ENCODE measurements around the gene CCHCR1. TPM values are rescaled to one million over a fixed set of nuclear protein-coding genes. Genes with fewer than 3 reads are reported as not detected.

The CCHCR1 gene
- polyA plus RNA-seq, 6 donors from 2014 or later = 2.6 to 6.1 (median 4.5) TPM

DNA sequence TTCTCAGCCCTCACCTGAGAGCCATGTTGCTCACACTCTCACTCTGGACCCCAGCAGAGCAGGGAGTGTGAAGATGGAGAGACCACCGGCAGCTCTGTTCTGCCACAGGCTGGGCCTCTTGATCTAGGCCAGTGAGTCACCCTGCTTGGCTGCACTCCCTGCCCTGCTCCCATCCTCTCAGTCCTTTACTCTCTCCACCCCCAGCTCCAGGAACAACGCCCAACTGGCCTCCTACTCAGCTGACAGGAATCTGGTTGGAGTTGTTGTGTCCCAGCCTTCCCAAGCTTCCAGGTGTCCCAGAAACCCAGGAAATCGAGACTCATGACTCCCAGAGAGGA, 43.1 kb downstream of the CCHCR1 start, which contains the start of gene PSORS1C1:
PSORS1C1 (plus strand) TSS at position 260 of the 338 bp plus-strand sequence. CDS start 14,833 bp downstream, outside the sequence.
- Mint-ChIP-seq H3K27me3 (peaks cover 21 to 76% (median 66%) of the 10 kb centered on the region in 3 donors), H3K9me3 (peaks cover 0 to 2% (median 0%) of the 10 kb centered on the region in 7 donors), H3K27ac (peak within 1 kb of the TSS in 4 of 6 donors; percentile 6 to 78 (median 20)), H3K4me1 (peaks cover 10 to 21% (median 12%) of the 10 kb centered on the region in 3 donors), H3K36me3 (no peaks in the 10 kb centered on the region), H3K4me3 (peak within 1 kb of the TSS in 2 of 8 donors; percentile 3 to 7)
- no peak for ATAC-seq (ENCODE audit: low read depth in 2 of 2)
- no peak for DNase-seq

DNA sequence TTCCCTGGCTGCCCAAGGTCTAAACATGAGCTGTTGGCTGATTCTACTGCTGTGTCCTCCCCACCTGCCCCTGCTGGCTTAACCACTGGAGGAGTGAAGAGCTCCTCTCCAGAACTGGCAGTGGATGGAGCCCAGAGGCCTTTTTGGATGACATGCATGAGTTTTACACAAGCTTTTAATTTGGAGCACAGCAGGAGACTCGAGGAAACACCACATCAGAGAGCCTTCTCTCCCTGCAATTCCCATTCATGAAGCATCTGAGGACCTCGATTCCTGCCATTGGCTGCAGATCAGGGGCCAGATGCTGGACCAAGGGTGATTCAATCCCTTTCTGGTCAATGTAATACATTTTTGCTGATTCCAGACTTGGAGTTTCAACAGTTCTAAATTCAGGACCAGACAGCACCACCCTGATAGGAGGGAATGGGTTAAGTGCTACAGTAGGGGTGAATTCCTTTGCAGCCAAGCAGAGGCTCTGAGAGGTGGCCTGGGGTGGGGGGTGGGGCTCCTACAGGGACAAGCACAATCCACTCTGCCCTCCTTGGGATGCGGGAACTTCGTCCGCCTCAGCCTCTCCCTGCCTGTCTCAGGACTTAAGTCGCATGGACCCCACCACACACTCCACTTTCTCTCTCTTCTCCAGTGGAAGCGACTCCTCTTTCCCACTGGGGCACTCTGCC, 43.6 kb downstream of the CCHCR1 start:
- H3K4me1 Mint-ChIP-seq = peaks cover 10 to 22% (median 12%) of the 10 kb centered on the region in 3 donors
- peaks cover 21 to 75% (median 65%) of the 10 kb centered on the region in 3 donors for H3K27me3 Mint-ChIP-seq
- H3K9me3 Mint-ChIP-seq = peaks cover 0 to 2% (median 0%) of the 10 kb centered on the region in 7 donors
- DNase-seq (no peak), ATAC-seq (ENCODE audit: low read depth in 2 of 2) (no peak)
- H3K4me3 Mint-ChIP-seq = no peak overlapping the region
- H3K27ac Mint-ChIP-seq = no peak overlapping the region
- H3K36me3 Mint-ChIP-seq = no peaks in the 10 kb centered on the region

DNA sequence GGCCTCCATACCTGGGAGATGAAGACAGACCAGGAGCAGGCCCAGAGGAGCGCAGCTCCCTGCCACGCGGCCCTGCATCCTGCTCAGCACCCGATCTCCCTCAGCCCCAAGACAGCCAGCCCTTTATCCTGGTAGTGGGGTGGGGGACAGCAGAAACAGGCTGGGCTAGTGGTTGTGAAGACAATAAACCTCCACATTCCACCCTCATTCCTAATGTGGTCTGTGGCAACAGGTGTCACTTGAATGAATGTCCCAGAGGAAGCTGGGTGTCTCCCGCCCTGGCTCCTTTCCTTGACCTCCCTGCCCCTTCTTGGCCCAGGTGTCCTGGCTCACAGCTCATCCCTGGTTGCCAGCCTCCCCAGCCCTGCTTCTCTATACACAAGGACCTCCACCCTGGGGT, 45.1 kb downstream of the CCHCR1 start, which contains the start of gene C6orf15:
C6orf15 (minus strand) TSS at position 98 of the 400 bp plus-strand sequence; CDS start at position 78, 20 bp downstream.
- peak within 1 kb of the TSS in 1 of 6 donors; percentile 66 for H3K27ac Mint-ChIP-seq
- peaks cover 10 to 19% (median 12%) of the 10 kb centered on the region in 3 donors for H3K4me1 Mint-ChIP-seq
- peaks cover 0 to 2% (median 0%) of the 10 kb centered on the region in 7 donors for H3K9me3 Mint-ChIP-seq
- ATAC-seq (ENCODE audit: low read depth in 2 of 2) (no peak), DNase-seq (no peak)
- peaks cover 21 to 60% (median 52%) of the 10 kb centered on the region in 3 donors for H3K27me3 Mint-ChIP-seq
- H3K4me3 Mint-ChIP-seq = peak within 1 kb of the TSS in 1 of 8 donors; percentile 78
- no peaks in the 10 kb centered on the region for H3K36me3 Mint-ChIP-seq

DNA sequence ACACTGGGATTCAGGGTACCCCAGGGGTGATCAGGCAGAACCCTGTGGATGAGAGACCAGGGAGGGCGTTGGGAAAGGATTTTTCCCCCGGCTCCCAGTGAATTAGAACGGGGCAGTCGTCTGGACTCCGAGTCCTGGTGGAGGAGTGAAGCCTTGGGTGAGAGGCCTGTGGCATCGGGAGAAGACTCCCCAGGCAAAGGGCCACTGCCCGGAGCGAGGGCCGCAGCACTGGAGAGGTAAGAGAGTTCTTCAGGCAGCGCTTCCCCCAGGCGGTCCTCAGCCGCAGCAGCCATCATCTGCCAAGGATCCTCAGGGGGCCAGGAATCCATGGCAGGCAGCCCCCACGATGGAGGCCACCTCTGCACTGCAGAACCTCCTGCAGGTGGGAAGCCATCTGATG, 45.9 kb downstream of the CCHCR1 start:
- Mint-ChIP-seq H3K9me3 (peaks cover 0 to 2% (median 0%) of the 10 kb centered on the region in 7 donors), H3K4me1 (peaks cover 10 to 19% (median 12%) of the 10 kb centered on the region in 3 donors), H3K27me3 (peaks cover 21 to 53% (median 52%) of the 10 kb centered on the region in 3 donors), H3K4me3 (no peak overlapping the region), H3K36me3 (no peaks in the 10 kb centered on the region), H3K27ac (peak overlapping the region in 1 of 6 donors; percentile 66)
- ATAC-seq (ENCODE audit: low read depth in 2 of 2) = no peak
- no peak for DNase-seq

DNA sequence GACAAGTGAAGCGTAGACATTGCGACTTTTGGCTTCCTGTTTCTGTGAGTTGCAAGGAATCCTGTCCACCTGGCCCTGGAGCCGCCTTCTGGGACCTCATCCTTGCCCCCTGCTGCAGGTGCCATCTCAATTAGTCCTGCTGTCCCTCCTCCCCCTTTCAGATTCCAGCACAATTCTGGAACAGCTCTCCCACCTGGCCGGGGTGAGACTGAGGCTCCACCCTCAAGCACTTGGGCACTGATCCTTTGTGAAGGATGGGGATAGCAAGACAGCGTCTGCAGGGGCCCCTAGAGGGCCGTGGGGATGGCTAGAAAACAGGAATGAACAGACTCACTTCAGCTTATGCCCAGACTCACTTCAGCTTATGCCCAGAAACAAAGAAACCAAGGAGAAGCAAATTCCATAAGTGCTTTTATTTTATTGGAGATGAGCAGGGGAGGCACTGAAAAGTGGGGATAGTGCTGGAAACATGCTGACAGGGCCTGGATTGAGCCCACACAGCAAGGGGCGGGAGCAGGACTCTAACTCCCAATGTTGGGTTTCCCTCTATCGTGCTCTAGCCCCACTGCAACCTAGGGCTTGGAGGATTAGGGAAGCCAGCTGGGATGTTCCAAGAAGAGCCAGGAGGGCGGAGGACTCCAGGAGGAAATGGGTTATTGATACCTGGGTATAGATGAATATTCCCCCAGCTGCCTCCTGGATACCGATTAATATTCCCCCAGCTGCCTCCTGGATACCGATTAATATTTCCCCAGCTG, 46.6 kb downstream of the CCHCR1 start:
- H3K9me3 Mint-ChIP-seq = peaks cover 0 to 2% (median 0%) of the 10 kb centered on the region in 7 donors

DNA sequence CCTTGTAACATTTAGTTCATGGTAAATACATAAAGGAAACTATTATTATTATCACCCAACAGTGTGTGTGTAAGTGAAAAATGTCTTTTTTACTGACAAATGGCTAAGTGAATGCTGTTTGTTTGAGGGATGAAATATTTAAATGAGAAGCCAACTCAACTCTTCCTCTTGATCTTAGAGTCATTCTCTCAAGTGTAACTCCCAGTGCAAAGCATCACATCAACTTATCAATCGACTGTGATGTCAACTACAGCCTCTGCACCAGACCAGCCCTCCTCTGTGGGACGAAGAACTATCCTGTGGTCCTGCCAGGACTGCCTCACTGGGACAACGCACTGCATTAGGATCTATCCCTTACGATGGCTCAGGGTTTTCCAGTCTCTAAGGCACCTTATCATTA, 50.5 kb downstream of the CCHCR1 start:
- ATAC-seq (ENCODE audit: low read depth in 2 of 2) = no peak
- Mint-ChIP-seq H3K9me3 (peaks cover 0 to 2% (median 0%) of the 10 kb centered on the region in 7 donors), H3K4me1 (peaks cover 0 to 6% (median 0%) of the 10 kb centered on the region in 3 donors), H3K27ac (no peak overlapping the region), H3K4me3 (no peak overlapping the region), H3K36me3 (no peaks in the 10 kb centered on the region), H3K27me3 (peaks cover 17 to 26% (median 22%) of the 10 kb centered on the region in 3 donors)
- no peak for DNase-seq

More for the DNA sequence above, 46.6 kb downstream of the CCHCR1 start:
- Mint-ChIP-seq H3K27me3 (peaks cover 21 to 48% (median 45%) of the 10 kb centered on the region in 3 donors), H3K4me1 (peaks cover 10 to 19% (median 12%) of the 10 kb centered on the region in 3 donors), H3K36me3 (no peaks in the 10 kb centered on the region), H3K4me3 (no peak overlapping the region), H3K27ac (no peak overlapping the region)
- DNase-seq (no peak), ATAC-seq (ENCODE audit: low read depth in 2 of 2) (no peak)

DNA sequence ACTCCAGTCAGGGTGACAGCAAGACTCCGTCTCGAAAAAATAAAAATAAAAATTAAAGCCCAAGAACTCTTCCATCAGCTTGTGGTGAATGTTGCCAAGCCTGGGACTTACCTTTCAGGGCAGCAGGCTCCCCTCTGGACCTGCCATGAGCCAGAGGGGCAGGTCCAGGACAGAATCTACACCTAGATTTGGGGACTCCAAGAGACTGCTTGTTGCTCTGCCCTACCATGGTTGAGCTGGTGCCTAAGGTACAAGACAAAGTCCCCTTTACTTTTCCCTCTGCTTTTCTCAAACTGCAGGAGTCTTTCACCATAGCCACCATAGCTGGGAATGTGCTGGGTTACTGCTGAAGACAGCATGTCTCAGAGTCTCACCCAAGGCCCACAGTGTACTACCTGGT, 54.5 kb downstream of the CCHCR1 start:
- no peak for ATAC-seq (ENCODE audit: low read depth in 2 of 2)
- peaks cover 0 to 6% (median 4%) of the 10 kb centered on the region in 3 donors for H3K27me3 Mint-ChIP-seq
- H3K27ac Mint-ChIP-seq = no peak overlapping the region
- H3K9me3 Mint-ChIP-seq = no peaks in the 10 kb centered on the region
- no peaks in the 10 kb centered on the region for H3K36me3 Mint-ChIP-seq
- H3K4me3 Mint-ChIP-seq = no peak overlapping the region
- no peaks in the 10 kb centered on the region for H3K4me1 Mint-ChIP-seq
- DNase-seq = no peak

DNA sequence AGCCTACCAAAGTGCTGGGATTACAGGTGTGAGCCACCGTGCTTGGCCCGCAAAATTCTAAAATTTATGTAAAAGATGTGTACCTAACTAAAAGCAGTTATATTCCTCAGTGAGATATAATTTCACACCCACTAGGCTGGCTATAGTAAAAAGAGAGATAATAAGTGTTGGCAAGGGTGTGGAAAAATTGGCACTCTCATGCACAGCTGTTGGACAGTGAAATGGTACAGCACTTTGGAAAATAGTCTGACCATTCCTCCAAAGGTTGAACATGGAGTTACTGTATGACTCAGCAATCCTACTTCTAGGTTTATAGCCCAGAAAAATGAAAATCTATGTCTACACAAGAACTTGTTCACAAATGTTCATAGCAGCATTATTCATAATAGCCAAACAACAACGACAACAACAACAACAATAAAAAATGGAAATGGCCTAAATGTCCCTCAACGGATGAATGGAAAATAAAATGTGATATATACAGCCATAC, 59.1 kb downstream of the CCHCR1 start:
- no peak for DNase-seq
- Mint-ChIP-seq H3K27me3 (peaks cover 0 to 6% (median 4%) of the 10 kb centered on the region in 3 donors), H3K9me3 (no peaks in the 10 kb centered on the region), H3K27ac (peak overlapping the region in 1 of 6 donors; percentile 49), H3K4me1 (peaks cover 16 to 23% (median 23%) of the 10 kb centered on the region in 3 donors), H3K4me3 (no peak overlapping the region), H3K36me3 (no peaks in the 10 kb centered on the region)
- no peak for ATAC-seq (ENCODE audit: low read depth in 2 of 2)

DNA sequence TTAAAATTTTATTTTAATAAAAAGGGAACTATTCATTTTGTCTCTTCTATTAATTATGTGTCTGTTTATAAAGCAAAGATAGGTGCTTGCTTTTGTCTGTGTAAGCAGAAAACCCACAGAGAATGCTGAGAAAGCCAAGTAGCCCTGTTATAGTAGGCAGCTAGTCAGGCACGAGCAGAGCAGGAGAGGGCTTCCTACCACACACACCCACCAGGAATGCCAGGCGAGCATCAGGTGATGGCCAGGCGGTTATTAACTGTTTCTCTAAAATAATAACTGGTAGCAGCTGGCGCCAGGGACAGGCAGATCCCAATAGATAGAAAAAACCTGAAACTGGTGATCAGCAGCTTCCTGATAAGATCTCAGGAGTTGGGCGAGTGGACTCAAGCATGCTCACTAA, 60.9 kb downstream of the CCHCR1 start:
- no peak for DNase-seq
- ATAC-seq (ENCODE audit: low read depth in 2 of 2) = no peak
- H3K36me3 Mint-ChIP-seq = no peaks in the 10 kb centered on the region
- no peaks in the 10 kb centered on the region for H3K9me3 Mint-ChIP-seq
- H3K4me1 Mint-ChIP-seq = peaks cover 16 to 25% (median 23%) of the 10 kb centered on the region in 3 donors
- H3K4me3 Mint-ChIP-seq = no peak overlapping the region
- H3K27ac Mint-ChIP-seq = no peak overlapping the region
- peaks cover 0 to 6% (median 0%) of the 10 kb centered on the region in 3 donors for H3K27me3 Mint-ChIP-seq

DNA sequence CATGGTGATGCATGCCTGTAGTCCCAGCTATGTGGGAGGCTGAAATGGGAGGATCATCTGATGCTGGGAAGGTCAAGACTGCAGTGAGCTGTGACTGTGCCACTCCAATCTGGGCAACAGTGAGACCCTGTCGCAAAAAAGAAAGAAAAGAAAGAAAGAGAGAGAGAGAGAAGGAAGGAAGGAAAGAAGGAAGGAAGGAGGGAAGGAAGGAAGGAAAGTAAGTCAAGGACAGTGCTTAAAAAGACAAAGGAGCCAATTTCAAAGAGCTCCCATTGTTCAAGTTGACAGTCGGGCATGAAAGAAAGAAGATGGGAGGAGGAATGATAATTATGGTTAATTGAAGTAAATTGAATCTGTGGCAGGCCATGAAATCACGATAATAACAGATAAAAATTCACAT, 61.4 kb downstream of the CCHCR1 start:
- Mint-ChIP-seq H3K9me3 (no peaks in the 10 kb centered on the region), H3K36me3 (no peaks in the 10 kb centered on the region), H3K27me3 (peaks cover 0 to 6% (median 0%) of the 10 kb centered on the region in 3 donors), H3K4me1 (peaks cover 16 to 25% (median 23%) of the 10 kb centered on the region in 3 donors), H3K27ac (peak overlapping the region in 1 of 6 donors; percentile 5), H3K4me3 (no peak overlapping the region)
- no peak for ATAC-seq (ENCODE audit: low read depth in 2 of 2)
- DNase-seq = no peak

DNA sequence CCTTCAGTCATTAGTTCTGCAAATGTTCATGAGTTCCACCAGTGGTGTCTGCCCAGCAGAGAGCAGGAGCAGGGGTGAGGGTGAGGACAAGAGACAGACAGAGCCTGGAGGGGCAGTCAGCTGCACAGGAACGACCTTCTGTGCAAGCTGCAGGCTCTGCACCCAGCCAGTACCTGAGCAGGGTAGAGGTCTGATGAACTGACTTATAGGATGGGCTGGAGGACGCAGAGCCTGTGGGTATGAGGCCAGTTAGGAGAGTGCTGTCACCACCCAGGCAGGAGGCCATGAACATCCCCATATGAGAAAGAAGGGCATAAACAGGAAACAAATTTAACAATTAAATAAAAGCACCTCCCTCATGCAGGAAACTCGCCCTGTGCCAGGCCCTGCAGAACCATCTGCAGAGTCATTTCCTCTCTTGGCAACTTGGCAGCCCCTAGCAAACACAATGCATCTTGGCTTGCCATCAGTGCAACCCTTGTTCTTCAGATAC, 63.2 kb downstream of the CCHCR1 start:
- no peaks in the 10 kb centered on the region for H3K27me3 Mint-ChIP-seq

DNA sequence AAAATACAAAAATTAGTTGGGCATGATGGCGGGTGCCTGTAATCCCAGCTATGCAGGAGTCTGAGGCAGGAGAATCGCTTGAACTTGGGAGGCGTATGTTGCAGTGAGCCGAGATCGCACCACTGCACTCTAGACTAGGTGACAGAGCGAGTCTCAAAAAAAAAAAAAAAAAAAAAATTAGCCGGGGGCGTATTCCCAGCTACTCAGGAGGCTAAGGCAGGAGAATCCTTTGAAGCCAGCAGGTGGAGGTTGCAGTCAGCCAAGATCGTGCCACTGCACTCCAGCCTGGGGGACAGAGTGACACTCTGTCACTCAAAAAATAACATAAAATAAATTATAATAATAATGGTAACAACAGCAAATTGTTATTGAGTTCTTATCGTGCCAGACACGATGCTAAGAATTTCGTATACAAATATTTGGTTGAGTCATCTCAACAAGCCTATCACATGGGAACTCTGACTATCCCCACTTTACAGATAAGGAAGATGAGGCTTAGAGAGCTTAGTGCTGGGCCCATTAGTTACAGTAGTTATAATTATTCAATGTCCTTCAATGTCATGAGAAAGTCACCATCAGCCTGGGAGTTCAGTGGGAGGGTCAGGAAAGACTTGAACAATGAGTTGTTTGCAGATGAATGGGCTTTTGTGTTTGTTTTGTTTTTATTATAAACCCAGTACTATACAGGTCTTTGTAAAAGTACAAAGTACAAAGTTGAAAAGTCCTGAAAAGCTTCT, 64.7 kb downstream of the CCHCR1 start:
- DNase-seq = no peak
- H3K27me3 Mint-ChIP-seq = no peaks in the 10 kb centered on the region
- H3K4me1 Mint-ChIP-seq = peaks cover 16 to 25% (median 23%) of the 10 kb centered on the region in 3 donors
- no peaks in the 10 kb centered on the region for H3K36me3 Mint-ChIP-seq
- no peak overlapping the region for H3K4me3 Mint-ChIP-seq
- H3K9me3 Mint-ChIP-seq = no peaks in the 10 kb centered on the region
- H3K27ac Mint-ChIP-seq = peak overlapping the region in 1 of 6 donors; percentile 49
- ATAC-seq (ENCODE audit: low read depth in 2 of 2) = no peak

More for the DNA sequence above, 63.2 kb downstream of the CCHCR1 start:
- Mint-ChIP-seq H3K4me1 (peaks cover 16 to 25% (median 23%) of the 10 kb centered on the region in 3 donors), H3K36me3 (no peaks in the 10 kb centered on the region), H3K4me3 (peak overlapping the region in 7 of 8 donors; percentile 30 to 88 (median 77)), H3K9me3 (no peaks in the 10 kb centered on the region), H3K27ac (peak overlapping the region in 5 of 6 donors; percentile 20 to 88 (median 87))
- DNase-seq (peak; percentile 31), ATAC-seq (ENCODE audit: low read depth in 2 of 2) (peak; percentile 84 to 90)
